Measurements from ENCODE around the gene BEND6.
A peak's percentile ranks its signal among the peaks of the same experiment; 100 is the strongest.
"Not testable (repeated sequence)": the region's sequence is repeated elsewhere in the genome, so short reads cannot be mapped to it uniquely, and the experiment has no call there.

The BEND6 gene

DNA sequence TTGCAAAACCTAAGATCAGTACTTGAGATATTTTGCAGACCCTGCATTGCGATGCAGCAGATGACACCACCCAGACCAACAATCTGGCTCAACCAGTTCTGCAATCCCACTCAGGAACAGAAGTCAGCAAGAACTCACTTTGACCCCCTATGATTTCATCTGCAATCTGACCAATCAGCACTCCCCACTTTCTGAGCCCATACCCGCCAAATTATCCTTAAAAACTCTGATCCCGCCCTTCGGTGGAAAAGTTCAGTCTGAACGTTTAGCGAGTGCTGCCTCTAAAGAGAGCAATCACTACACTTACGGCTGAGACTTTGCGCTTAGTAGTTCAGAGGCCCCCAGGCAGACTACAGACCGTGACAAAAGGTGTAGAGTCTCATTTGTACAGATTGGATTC, 74.3 kb downstream of the BEND6 start:
- DNase-seq (ENCODE audit: low read depth, low spot score) = no peak

DNA sequence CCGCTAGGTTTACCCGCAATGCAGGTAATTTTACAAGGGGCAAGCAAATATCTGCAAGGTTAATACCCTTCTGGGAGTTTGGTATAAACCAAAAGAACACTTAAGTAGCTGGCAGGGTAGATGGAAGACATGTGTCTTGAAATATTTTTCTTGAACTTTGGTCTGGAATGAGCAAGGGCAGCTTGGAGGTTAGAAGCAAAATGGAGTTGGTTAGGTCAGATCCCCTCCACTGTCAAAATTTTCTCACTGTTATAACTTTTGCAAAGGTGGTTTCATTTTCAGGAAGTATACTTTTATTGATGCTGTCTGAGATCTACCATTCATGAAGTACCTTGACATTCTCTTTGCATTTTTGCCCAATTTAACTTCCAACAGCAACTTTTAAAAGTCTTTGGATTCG, 78.3 kb downstream of the BEND6 start:
- no peak for DNase-seq (ENCODE audit: low read depth, low spot score)

DNA sequence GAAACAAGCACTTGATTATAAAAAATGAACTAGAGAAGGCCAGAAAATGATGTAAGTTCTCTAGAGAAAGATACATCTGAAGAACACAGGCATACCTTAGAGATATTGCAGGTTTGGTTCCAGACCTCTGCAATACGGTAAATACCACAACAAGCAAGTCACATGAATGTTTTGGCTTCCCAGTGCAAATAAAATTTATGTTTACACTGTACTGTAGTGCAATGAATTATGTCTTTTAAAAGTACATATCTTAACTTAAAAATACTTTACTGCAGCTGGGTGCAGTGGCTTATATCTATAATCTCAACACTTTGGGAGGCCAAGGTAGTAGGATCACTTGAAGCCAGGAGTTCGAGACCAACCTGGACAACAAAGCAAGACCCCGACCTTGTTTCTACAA, 80.6 kb downstream of the BEND6 start:
- DNase-seq (ENCODE audit: low read depth, low spot score) = no peak

DNA sequence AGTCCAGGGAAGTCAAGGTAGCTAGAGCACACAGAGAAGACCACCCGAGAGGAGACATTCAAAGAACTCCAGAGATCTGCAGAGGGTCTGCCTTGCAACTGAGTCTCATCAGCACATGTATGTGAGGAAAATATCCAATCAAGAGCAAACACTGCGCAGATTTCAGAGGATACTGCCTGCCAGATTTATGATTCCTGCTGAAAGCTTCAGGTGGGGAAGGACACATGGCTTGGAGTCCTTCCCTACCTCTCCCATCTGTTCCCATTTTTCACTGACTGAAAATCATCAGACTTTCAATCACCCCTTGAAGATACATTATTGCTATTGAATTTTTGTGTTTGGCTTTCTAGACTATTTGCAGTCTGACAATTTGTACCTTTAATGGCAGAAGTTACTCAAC, 84.0 kb downstream of the BEND6 start:
- DNase-seq (ENCODE audit: low read depth, low spot score) = no peak

- DNase-seq (ENCODE audit: low read depth, low spot score) = no peak
Observed at GRCh38 chr6:57040011-57040410, 85.1 kb downstream of the BEND6 start.

DNA sequence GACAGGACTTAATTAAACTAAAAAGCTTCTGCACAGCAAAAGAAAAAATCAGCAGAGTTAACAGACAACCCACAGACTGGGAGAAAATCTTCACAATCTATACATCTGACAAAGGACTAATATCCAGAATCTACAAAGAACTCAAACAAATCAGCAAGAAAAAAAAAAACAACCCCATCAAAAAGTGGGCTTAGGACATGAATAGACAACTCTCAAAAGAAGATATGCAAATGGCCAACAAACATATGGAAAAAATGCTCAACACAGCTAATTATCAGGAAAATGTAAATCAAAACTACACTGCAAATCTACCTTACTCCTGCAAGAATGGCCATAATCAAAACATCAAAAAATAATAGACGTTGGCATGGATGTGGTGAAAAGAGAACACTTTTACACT, 89.2 kb downstream of the BEND6 start:
- not testable (repeated sequence) for DNase-seq (ENCODE audit: low read depth, low spot score)

GRCh38 chr6:57044568-57044967, 89.7 kb downstream of the BEND6 start:
- DNase-seq (ENCODE audit: low read depth, low spot score) = no peak

DNA sequence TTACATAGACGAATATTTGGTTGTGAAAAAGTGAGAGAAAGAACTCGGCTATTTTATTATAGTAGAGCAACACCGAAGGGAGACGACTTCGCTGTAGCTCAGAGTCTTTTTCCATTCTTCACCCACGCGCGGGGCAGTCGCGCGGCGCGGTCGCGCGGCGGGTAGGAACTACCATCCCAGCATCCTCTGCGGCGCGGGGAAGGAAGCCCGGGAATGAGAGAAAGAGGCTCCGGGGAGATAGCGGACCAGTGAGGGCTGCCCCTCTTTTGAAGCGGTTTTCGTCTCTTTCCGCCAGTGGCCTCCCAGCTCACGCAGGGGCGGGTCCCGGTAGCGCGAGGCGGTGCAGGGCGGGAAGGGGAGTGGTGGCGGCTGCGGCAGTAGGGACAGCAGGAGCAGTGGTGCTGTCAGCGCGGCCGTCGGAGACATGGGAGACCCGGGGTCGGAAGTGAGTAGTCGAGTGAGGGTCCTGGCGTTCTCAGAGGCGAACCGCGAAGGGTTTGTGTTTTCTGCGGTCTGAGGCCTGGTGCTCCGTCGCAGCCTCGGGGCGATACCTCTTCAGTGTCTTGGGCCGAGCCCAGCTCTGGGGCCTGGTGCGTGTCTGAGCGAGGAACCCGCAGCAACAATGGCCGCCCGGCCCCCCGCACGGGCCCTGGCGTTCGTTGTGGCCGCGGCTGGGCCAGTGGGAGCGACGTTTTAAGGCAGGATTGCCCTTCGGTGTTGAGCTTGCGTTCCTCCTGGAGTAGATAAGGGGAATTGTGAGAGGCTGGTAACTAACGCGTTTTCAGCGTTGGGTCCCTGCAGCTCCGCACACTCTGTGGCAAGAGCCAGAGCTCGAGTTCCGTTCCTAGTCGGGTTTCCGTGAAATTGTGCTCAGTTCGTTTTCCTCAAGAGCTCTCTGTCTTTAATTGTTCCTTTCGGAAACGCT, 91.7 kb downstream of the BEND6 start, which contains the start of gene KIAA1586:
TSS of gene KIAA1586 (plus strand) at position 362 of the 925 bp plus-strand sequence. CDS start at position 425, 63 bp downstream.
- peak; percentile 57 for DNase-seq (ENCODE audit: low read depth, low spot score)

DNA sequence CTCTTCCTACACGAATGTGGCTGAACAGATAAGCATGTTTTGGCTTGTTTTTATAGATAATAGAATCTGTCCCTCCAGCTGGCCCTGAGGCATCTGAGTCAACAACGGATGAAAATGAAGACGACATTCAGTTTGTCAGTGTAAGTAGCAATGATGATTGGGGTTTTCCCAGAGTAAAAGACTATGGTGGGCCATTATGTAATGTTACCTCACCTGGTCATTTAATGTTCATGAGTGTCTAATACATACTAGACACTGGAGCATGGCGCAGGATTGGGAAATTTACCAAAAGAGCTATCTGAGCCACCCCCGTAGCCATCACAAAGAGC, 92.3 kb downstream of the BEND6 start:
- DNase-seq (ENCODE audit: low read depth, low spot score) = not testable (repeated sequence)

DNA sequence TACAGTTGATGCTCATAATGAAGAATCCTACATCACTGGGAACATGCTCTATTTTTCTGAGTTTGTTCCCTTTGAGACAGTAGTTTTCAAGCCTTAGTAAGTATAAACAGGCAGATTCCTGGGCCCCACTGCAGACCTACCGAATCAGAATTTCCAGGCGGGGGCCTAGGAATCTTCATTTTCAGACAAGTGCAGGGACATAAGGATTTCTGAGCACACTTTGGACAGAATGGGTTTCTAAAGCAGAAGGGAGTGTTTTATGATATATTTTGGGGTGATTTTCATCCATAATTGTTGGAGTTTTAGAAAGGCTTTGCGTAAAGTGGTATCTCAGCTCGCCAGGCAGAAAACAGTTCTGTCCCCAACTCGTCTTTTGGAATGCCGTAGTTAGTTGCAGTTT, 93.0 kb downstream of the BEND6 start:
- DNase-seq (ENCODE audit: low read depth, low spot score) = not testable (repeated sequence)

DNA sequence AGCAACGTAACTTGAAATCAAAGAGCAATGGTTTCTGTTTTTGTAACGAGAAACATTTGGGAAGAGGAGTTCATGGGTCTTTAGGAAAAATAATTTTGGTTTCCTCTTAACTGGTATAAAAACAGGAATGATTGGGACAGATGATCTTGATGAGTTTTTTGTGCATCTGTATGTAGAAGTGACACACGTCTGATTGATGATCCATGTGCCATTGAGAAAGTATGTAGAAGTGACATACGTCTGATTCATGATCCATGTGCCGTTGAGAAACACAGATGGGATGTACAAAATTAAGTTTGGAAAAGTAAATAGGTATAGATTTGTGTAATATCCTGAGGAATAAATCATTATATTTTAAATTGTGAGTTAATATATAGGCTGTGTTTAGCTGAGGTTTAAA, 93.7 kb downstream of the BEND6 start:
- no peak for DNase-seq (ENCODE audit: low read depth, low spot score)

GRCh38 chr6:57063847-57064246, 108.9 kb downstream of the BEND6 start:
- DNase-seq (ENCODE audit: low read depth, low spot score) = no peak

GRCh38 chr6:57064809-57065208, 109.9 kb downstream of the BEND6 start:
- DNase-seq (ENCODE audit: low read depth, low spot score) = no peak

DNA sequence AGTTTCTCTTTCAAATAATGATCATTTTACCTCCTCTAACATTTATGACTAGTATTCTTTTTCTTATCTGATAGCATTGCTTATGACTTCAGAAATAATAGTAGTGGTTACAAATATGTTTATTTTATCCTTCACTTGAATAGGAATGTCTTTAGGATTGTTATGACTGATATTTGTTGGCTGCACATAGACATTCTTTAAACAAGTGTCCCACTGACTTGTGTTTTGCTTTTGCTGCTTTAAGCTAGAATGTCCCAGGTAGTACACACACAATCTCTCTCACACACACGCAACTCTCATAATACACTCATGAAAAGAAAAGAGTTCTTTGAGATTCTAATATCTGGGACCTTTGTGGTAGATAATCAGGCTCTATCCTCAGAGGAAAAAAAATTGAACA, 113.2 kb downstream of the BEND6 start:
- DNase-seq (ENCODE audit: low read depth, low spot score) = no peak

DNA sequence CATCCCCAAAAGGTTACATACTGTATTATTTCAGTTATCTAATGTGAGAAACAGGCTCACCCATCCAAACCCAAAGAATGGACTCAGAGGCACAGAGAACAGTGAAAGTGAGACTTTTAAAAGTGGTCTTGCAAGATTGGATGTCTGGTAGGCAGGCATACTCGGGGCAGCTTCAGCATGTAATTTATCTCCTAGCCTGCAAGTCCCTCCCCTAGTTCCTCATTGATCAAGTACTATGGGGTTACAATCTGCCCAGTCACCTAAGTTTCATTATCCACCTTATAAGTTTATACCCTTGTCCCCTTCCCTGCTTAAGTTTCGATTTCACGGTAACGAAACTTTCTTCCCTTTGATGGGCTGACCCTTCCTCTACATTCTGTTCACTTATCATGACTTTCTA, 114.3 kb downstream of the BEND6 start:
- no peak for DNase-seq (ENCODE audit: low read depth, low spot score)

DNA sequence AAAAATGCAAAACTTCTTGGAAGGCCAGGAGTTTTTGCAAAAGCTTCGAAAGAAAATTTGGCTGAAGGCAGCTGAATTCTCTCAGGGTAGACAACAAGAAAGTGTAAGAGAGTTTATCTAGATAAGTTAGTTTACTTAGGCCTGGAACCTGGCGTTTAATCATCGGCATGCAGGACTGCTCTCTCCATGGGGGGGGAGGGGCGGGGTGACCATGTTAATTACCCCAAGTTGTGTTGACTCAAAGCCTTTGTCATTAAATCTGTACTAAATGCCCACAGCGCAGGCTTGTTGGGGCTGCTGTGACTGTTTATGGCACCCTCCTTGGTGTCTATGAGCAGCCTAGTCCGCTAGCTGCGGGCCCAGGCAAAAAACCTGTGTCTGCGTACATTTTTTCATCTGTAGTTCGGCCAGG, 115.0 kb downstream of the BEND6 start:
- DNase-seq (ENCODE audit: low read depth, low spot score) = no peak

- no peak for DNase-seq (ENCODE audit: low read depth, low spot score)
Observed at GRCh38 chr6:57072108-57072507, 117.2 kb downstream of the BEND6 start.

- DNase-seq (ENCODE audit: low read depth, low spot score) = no peak
Observed at GRCh38 chr6:57074383-57074782, 119.5 kb downstream of the BEND6 start.

DNA sequence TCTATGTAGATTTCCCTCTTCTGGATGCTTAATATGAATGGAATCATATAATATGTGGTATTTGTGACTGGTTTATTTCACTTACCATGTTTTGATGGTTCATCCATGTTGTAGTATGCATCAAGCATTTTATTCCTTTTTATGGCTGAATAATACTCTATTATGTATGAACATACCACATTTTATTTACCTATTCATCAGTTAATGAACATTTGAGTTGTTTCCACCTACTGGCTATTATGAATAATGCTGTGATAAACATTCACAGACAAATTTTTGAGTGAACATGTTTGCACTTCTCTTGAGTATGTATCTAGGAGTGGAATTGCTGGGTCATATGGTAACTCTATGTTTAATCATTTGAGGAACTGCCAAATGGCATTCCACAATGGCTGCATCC, 120.2 kb downstream of the BEND6 start:
- no peak for DNase-seq (ENCODE audit: low read depth, low spot score)

All from activated CD4-positive, CD25-positive, alpha-beta regulatory T cell treated with anti-CD3 and anti-CD28 coated beads, Interleukin-2, amount 50 U/mL, for 16 hours (primary cell).